H1 (cell line): ENCODE results near the gene CDC5L. TPM values are rescaled to one million over a fixed set of nuclear protein-coding genes. Genes with fewer than 3 reads are reported as not detected.

Experiments
- CTCF ChIA-PET: fragments of 300-600 bp; sonication (Branson Sonifier 250); formaldehyde crosslinking; loops from one replicate; lab custom pipeline; 2021; ENCODE audit not compliant: partially characterized antibody; lab: Charles Lee
- POLR2A ChIA-PET: fragments of 300-600 bp; sonication (Branson Sonifier 250); formaldehyde crosslinking; loops from one replicate; lab custom pipeline; 2021; ENCODE audit warnings: inconsistent platforms; ENCODE audit not compliant: partially characterized antibody; lab: Charles Lee
- DNase-seq, 2 experiments: peaks; one replicate each; pipeline versions ENCODE4 v3.0.0 to v3.0.0-alpha.2; 2010 to 2022; ENCODE audit warnings: low spot score in 2 of 2, low read depth in 1 of 2, mixed read lengths in 1 of 2
- FAIRE-seq: peaks from 2 replicates; lab custom pipeline; 2011; peaks lifted over from hg19 to GRCh38; lab: Jason Lieb, UNC
- H2AFZ ChIP-seq: 2 replicates; pipeline ENCODE4 v1.8.1; 2012; ENCODE audit warnings: low read length, inconsistent platforms
- H2AK5ac ChIP-seq: 2 replicates; pipeline ENCODE4 v1.6.1; 2013; ENCODE audit warnings: low read depth, low read length
- H2BK120ac ChIP-seq: replicated peaks from 2 replicates; pipeline ENCODE3; 2013; ENCODE audit warnings: low read depth, low read length, inconsistent platforms
- H2BK12ac ChIP-seq: 2 replicates; pipeline ENCODE4 v1.6.1; 2013; ENCODE audit warnings: low read depth, low read length
- H2BK15ac ChIP-seq: 2 replicates; pipeline ENCODE4 v1.6.1; 2013; ENCODE audit warnings: low read length
- H2BK20ac ChIP-seq: 2 replicates; pipeline ENCODE4 v1.6.1; 2013; ENCODE audit warnings: low read length
- H2BK5ac ChIP-seq: 2 replicates; pipeline ENCODE4 v1.6.1; 2013; ENCODE audit warnings: low read depth, low read length
- H3K14ac ChIP-seq: 2 replicates; pipeline ENCODE4 v1.6.1; 2013; ENCODE audit warnings: inconsistent platforms; ENCODE audit not compliant: insufficient read length
- H3K18ac ChIP-seq: 2 replicates; pipeline ENCODE4 v1.6.1; 2013; ENCODE audit warnings: low read length; ENCODE audit errors: extremely low read depth
- H3K23ac ChIP-seq: 2 replicates; pipeline ENCODE4 v1.6.1; 2013; ENCODE audit warnings: inconsistent platforms; ENCODE audit not compliant: insufficient read length
- H3K23me2 ChIP-seq: 2 replicates; pipeline ENCODE4 v1.6.1; 2013; ENCODE audit warnings: low read depth, low read length
- H3K27ac ChIP-seq: 2 replicates; pipeline ENCODE4 v1.6.1; 2011; ENCODE audit warnings: low read depth, low read length, inconsistent platforms
- H3K27me3 ChIP-seq, 4 experiments: replicated peaks in 1 of 4; 1 replicate in 1 of 4; 2 replicates in 3 of 4; pipeline versions ENCODE4 v1.6.1 to v1.8.1; 2011 to 2013; ENCODE audit warnings: low read length in 3 of 4, mild to moderate bottlenecking in 3 of 4, inconsistent platforms in 2 of 4, mixed read lengths in 2 of 4, moderate library complexity in 1 of 4; ENCODE audit not compliant: control insufficient read depth in 3 of 4, insufficient read depth in 3 of 4; ENCODE audit errors: extremely low read depth in 1 of 4
- H3K36me3 ChIP-seq, 4 experiments: 2 replicates each; pipeline versions ENCODE4 v1.6.1 to v1.8.1; 2011 to 2013; ENCODE audit warnings: mild to moderate bottlenecking in 4 of 4, low read length in 3 of 4, moderate library complexity in 2 of 4, control low read depth in 1 of 4, inconsistent platforms in 1 of 4; ENCODE audit not compliant: insufficient read depth in 4 of 4, control insufficient read depth in 2 of 4
- H3K4ac ChIP-seq: replicated peaks from 2 replicates; pipeline ENCODE3; 2013; ENCODE audit warnings: low read length, low read depth, mixed read lengths, inconsistent platforms; ENCODE audit not compliant: insufficient read length
- H3K4me1 ChIP-seq, 4 experiments: replicated peaks in 1 of 4; 1 replicate in 1 of 4; 2 replicates in 3 of 4; pipeline versions ENCODE4 v1.6.1 to v1.8.1; 2011 to 2013; ENCODE audit warnings: low read length in 3 of 4, inconsistent platforms in 2 of 4, mixed read lengths in 1 of 4; ENCODE audit not compliant: insufficient read depth in 4 of 4, control insufficient read depth in 3 of 4
- H3K4me2 ChIP-seq, 2 experiments: 2 replicates each; pipeline versions ENCODE4 v1.6.1 to v1.8.1; 2011 to 2013; ENCODE audit warnings: low read depth in 2 of 2, low read length in 2 of 2, control low read depth in 1 of 2, inconsistent platforms in 1 of 2, mild to moderate bottlenecking in 1 of 2; ENCODE audit not compliant: insufficient read depth in 1 of 2
- H3K4me3 ChIP-seq, 4 experiments: fragments of 200-600, 300-600 bp in 1 of 4; sonication (generic), shearing (Covaris generic), sonication (Bioruptor Twin) in 1 of 4; 2 replicates each; pipeline versions ENCODE4 v1.5.1 to v1.8.1; 2011 to 2016; ENCODE audit warnings: low read length in 4 of 4, low read depth in 3 of 4, control low read depth in 2 of 4, inconsistent platforms in 2 of 4, mild to moderate bottlenecking in 2 of 4, mixed read lengths in 1 of 4, moderate library complexity in 1 of 4; ENCODE audit not compliant: insufficient read depth in 2 of 4; ENCODE audit errors: extremely low read depth in 1 of 4
- H3K56ac ChIP-seq: replicated peaks from 2 replicates; pipeline ENCODE3; 2013; ENCODE audit warnings: low read depth, mild to moderate bottlenecking, mixed read lengths, low read length, inconsistent platforms; ENCODE audit not compliant: insufficient read length
- H3K79me1 ChIP-seq: 2 replicates; pipeline ENCODE4 v1.6.1; 2013; ENCODE audit warnings: low read depth, low read length, control low read depth
- H3K79me2 ChIP-seq, 2 experiments: 2 replicates each; pipeline versions ENCODE4 v1.6.1 to v1.8.1; 2012 to 2013; ENCODE audit warnings: low read length in 2 of 2, mild to moderate bottlenecking in 2 of 2, inconsistent platforms in 1 of 2; ENCODE audit not compliant: insufficient read depth in 2 of 2, control insufficient read depth in 1 of 2
- H3K9ac ChIP-seq, 4 experiments: replicated peaks in 1 of 4; 1 replicate in 1 of 4; 2 replicates in 3 of 4; pipeline versions ENCODE4 v1.6.1 to v1.8.1; 2011 to 2013; ENCODE audit warnings: low read depth in 3 of 4, low read length in 3 of 4, control low read depth in 2 of 4, mild to moderate bottlenecking in 2 of 4, moderate library complexity in 2 of 4, inconsistent platforms in 1 of 4; ENCODE audit errors: extremely low read depth in 1 of 4
- H3K9me3 ChIP-seq, 2 experiments: 2 replicates each; pipeline versions ENCODE4 v1.6.1 to v1.8.1; 2012 to 2013; ENCODE audit warnings: mild to moderate bottlenecking in 2 of 2, moderate library complexity in 2 of 2, control low read depth in 1 of 2, inconsistent platforms in 1 of 2, low read depth in 1 of 2, low read length in 1 of 2, mixed read lengths in 1 of 2; ENCODE audit not compliant: insufficient read depth in 2 of 2
- H4K20me1 ChIP-seq, 2 experiments: replicated peaks in 1 of 2; 2 replicates each; pipeline versions ENCODE3 to v1.8.1; 2011 to 2013; ENCODE audit warnings: inconsistent platforms in 2 of 2, low read length in 2 of 2, mild to moderate bottlenecking in 1 of 2; ENCODE audit not compliant: insufficient read depth in 2 of 2, control insufficient read depth in 1 of 2
- H4K5ac ChIP-seq: 2 replicates; pipeline ENCODE4 v1.6.1; 2013; ENCODE audit warnings: low read length, low read depth, mixed read lengths, inconsistent platforms; ENCODE audit not compliant: insufficient read length
- H4K8ac ChIP-seq: 2 replicates; pipeline ENCODE4 v1.8.0; 2013; ENCODE audit warnings: mild to moderate bottlenecking, moderate library complexity, low read length, inconsistent platforms; ENCODE audit not compliant: insufficient read depth; ENCODE audit errors: extremely low read depth
- H4K91ac ChIP-seq: replicated peaks from 2 replicates; pipeline ENCODE3; 2013; ENCODE audit warnings: low read length, mixed read lengths, inconsistent platforms; ENCODE audit not compliant: insufficient read length
- GTF2F1 ChIP-seq: IDR thresholded peaks from 2 replicates; pipeline ENCODE4 v1.6.1; 2012; ENCODE audit warnings: low read depth, low read length, improper control_type of control experiment, borderline replicate concordance
- KDM1A ChIP-seq: fragments of 200-600, 300-600 bp; sonication (generic); IDR thresholded peaks from 2 replicates; pipeline ENCODE4 v1.7.1; 2016; ENCODE audit warnings: mild to moderate bottlenecking, low read length, borderline replicate concordance
- NRF1 ChIP-seq: IDR thresholded peaks from 2 replicates; pipeline ENCODE4 v1.6.1; 2011; ENCODE audit warnings: mild to moderate bottlenecking, low read depth, low read length, improper control_type of control experiment
- SIRT6 ChIP-seq: IDR thresholded peaks from one replicate; pipeline ENCODE4 v1.7.1; 2012; ENCODE audit warnings: low read length, inconsistent platforms
- WGBS, 2 experiments: shearing (Covaris generic) in 1 of 2; methylation state at CpG; one replicate each; pipeline versions ENCODE4 v1.1.6 to v1.1.7; 2013 to 2015; ENCODE audit warnings: low lambda C conversion rate in 2 of 2, mixed read lengths in 2 of 2, inconsistent platforms in 1 of 2, low coverage in 1 of 2, missing lambda C conversion rate in 1 of 2; ENCODE audit not compliant: insufficient replicate concordance in 2 of 2, insufficient coverage in 1 of 2, insufficient read length in 1 of 2; ENCODE audit errors: extremely low coverage in 1 of 2, missing lambda C conversion rate in 1 of 2; 5-methylcytosine and 5-hydroxymethylcytosine counted together
- polyA plus RNA-seq, 7 experiments: library from polyadenylated mRNA; depleted of rRNA in 3 of 7; stranded (reverse) in 5 of 7; unstranded in 2 of 7; fragments of >200 nt in 5 of 7; fragments of 200-250 nt in 2 of 7; gene quantifications; 1 replicate in 5 of 7; 2 replicates in 1 of 7; 4 replicates in 1 of 7; pipeline versions ENCODE4 v1.2.1 to v1.2.3, GENCODE V29; 2011 to 2013; ENCODE audit warnings: missing spikeins in 2 of 7, mixed read lengths in 2 of 7
- total RNA-seq: library from RNA; stranded (reverse); fragmentation: NEBNext Ultra II Directional; extraction: Animal tissue kit (Norgen Biotek cat#: 25700); gene quantifications from 2 replicates; pipeline ENCODE4 v1.2.1, GENCODE V29; 2021

The CDC5L gene
- total and polyA plus RNA-seq, 2 of the 8 experiments (the other 6 are each of a cell fraction or from before 2014, with no cell fraction given) = 8.4 to 32.8 TPM

DNA sequence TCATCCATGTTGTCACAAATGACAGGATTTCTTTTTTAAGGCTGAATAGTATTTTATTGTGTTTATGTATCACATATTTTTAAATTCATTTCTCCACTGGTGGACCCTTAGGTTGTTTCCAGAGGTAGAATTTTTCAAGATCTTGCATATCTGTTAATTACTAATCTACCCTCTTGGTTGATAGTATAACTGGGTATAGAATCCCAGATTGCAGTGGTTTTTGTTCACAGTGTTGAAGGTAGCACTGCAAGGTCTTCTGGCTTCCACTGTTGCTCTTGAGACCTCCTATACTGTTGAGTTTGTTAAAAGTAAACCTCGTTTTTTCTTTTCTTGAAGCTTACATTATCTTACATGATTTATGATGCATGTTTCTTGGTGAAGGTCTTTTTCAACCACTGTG is 22.9 kb downstream of the CDC5L start:
- H3K79me1 ChIP-seq = no peaks in the 10 kb centered on the region
- H3K14ac ChIP-seq = no peak overlapping the region
- no peak overlapping the region for H2AFZ ChIP-seq
- no peaks in the 10 kb centered on the region for H3K9me3 ChIP-seq
- H3K18ac ChIP-seq = no peak overlapping the region
- H3K36me3 ChIP-seq = peaks cover 13 to 55% (median 28%) of the 10 kb centered on the region in 4 experiments; a peak in 7 of 8 replicates
- H3K9ac ChIP-seq = no peak overlapping the region
- DNase-seq (no peak), FAIRE-seq (no peak)
- no peak overlapping the region for H4K5ac ChIP-seq
- no peak overlapping the region for H2BK12ac ChIP-seq
- H2AK5ac ChIP-seq = no peak overlapping the region
- no peak overlapping the region for H4K8ac ChIP-seq
- no peaks in the 10 kb centered on the region for H3K27me3 ChIP-seq
- no peaks in the 10 kb centered on the region for H3K23me2 ChIP-seq
- no peak overlapping the region for H3K4me2 ChIP-seq
- no peak overlapping the region for H3K23ac ChIP-seq
- 95% methylated on average over 1 of the region's 1 CpG; no CpG with 5 or more reads in 1 of the 2 experiments for WGBS, 2 experiments
- H2BK5ac ChIP-seq = no peak overlapping the region
- peaks cover 0 to 38% of the 10 kb centered on the region in 2 experiments; a peak in 2 of 4 replicates for H3K79me2 ChIP-seq
- H3K4me1 ChIP-seq = no peaks in the 10 kb centered on the region
- H4K91ac ChIP-seq = no peak overlapping the region
- H2BK120ac ChIP-seq = no peak overlapping the region
- H2BK20ac ChIP-seq = no peak overlapping the region
- no peak overlapping the region for H3K4me3 ChIP-seq
- ChIA-PET POLR2A (interaction anchor here (0.6 kb wide), 1 partner anchor 59 kb away, joined by 5 read pairs; no protein-coding TSS in a partner anchor), CTCF (interaction anchor here (1.2 kb wide), 2 partner anchors 21 to 72 kb away, joined by 3 to 7 read pairs; no protein-coding TSS in a partner anchor)
- H4K20me1 ChIP-seq = peaks cover 0 to 3% of the 10 kb centered on the region in 2 experiments
- no peak for TF ChIP-seq SIRT6
- TF ChIP-seq NRF1 = no peak
- no peak for TF ChIP-seq KDM1A
- no peak for TF ChIP-seq GTF2F1
- H3K4ac ChIP-seq = no peak overlapping the region
- no peak overlapping the region for H3K56ac ChIP-seq
- no peak overlapping the region for H2BK15ac ChIP-seq
- no peak overlapping the region for H3K27ac ChIP-seq
